NT2/D1 (cell line): Measurements from ENCODE around the gene METTL25B.

Experiments
- DNase-seq: peaks from one replicate; pipeline ENCODE4 v3.0.0-alpha.2; 2011; ENCODE audit warnings: low read depth, low spot score
- H3K27me3 ChIP-seq: 2 replicates; pipeline ENCODE4 v1.6.0; 2011; ENCODE audit warnings: mild to moderate bottlenecking; ENCODE audit not compliant: insufficient read length, insufficient read depth
- H3K36me3 ChIP-seq: 2 replicates; pipeline ENCODE4 v1.6.1; 2011; ENCODE audit warnings: mild to moderate bottlenecking, low read length, mixed read lengths; ENCODE audit not compliant: insufficient read depth, insufficient read length
- H3K4me1 ChIP-seq: 2 replicates; pipeline ENCODE4 v1.5.1; 2011; ENCODE audit not compliant: insufficient read depth, insufficient read length
- H3K4me3 ChIP-seq: 2 replicates; pipeline ENCODE4 v1.5.1; 2011; ENCODE audit warnings: low read depth; ENCODE audit not compliant: insufficient read length
- H3K9ac ChIP-seq: 2 replicates; pipeline ENCODE4 v1.6.0; 2011; ENCODE audit warnings: low read depth; ENCODE audit not compliant: insufficient read length
- H3K9me3 ChIP-seq: 2 replicates; pipeline ENCODE4 v1.5.1; 2011; ENCODE audit warnings: mild to moderate bottlenecking, low read length; ENCODE audit not compliant: insufficient read depth
- SUZ12 ChIP-seq: IDR thresholded peaks from 2 replicates; pipeline ENCODE4 v1.6.1; 2011; ENCODE audit not compliant: insufficient read length, insufficient read depth; ENCODE audit errors: extremely low read depth
- YY1 ChIP-seq: IDR thresholded peaks from 2 replicates; pipeline ENCODE4 v1.6.1; 2011; ENCODE audit not compliant: insufficient read length, insufficient read depth
- ZNF274 ChIP-seq: IDR thresholded peaks from 2 replicates; pipeline ENCODE4 v1.6.1; 2011; ENCODE audit warnings: mild to moderate bottlenecking, low read depth, low read length

Gene METTL25B

DNA sequence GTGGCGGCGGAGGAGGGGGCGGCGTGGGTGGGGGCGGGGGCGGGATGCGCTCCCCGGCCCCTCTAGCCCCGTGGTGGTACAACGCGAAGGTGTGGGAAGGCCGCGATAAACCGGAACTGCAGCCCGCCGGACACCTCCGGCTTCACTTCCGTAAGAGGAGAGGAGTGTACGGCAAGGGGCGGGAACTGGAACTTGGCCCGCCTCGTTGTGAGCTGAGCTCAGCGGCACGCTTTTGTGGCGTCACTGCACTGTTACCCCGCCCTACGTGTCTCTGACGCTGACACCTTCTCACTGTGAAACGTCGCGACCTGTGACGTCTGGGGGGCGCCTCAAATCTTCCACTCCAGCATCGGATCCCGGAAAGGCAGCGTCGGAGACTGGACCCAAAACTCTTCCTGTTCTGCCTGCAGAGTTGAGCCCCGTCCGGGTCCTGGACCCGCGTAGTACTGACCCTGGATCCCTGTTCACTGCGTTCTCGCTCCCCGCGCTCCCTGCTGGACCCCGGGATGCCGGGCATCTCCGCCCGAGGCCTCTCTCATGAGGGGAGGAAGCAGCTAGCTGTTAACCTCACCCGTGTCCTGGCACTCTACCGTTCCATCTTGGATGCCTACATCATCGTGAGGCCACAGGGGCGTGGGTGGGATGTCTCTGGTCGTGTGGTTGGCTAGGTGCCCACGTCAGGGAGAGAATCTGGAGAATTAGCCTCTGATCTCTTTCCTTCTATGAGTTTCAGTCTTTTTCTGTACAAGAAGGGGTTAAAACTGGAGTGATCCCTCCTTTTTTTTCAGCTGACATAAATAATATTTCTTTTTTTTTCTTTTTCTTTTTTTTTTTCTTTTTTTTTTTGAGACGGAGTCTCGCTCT is 562 bp downstream of the METTL25B start, which contains the start of gene ISG20L2:
Gene ISG20L2, minus strand, starts transcription at position 168 of the 864 bp plus-strand sequence. CDS start 1,114 bp downstream, outside the sequence.
- DNase-seq, result peak; percentile 98
- H3K36me3 ChIP-seq, result peaks cover 70% of the 10 kb centered on the region
- H3K9me3 ChIP-seq, result no peaks in the 10 kb centered on the region
- H3K27me3 ChIP-seq, result no peaks in the 10 kb centered on the region
- peak within 1 kb of the TSS; percentile 100 for H3K9ac ChIP-seq
- H3K4me1 ChIP-seq, result peaks cover 15% of the 10 kb centered on the region
- TF ChIP-seq SUZ12, result no peak
- no peak for TF ChIP-seq ZNF274
- TF ChIP-seq YY1, result no peak
- H3K4me3 ChIP-seq, result peak within 1 kb of the TSS; percentile 99

DNA sequence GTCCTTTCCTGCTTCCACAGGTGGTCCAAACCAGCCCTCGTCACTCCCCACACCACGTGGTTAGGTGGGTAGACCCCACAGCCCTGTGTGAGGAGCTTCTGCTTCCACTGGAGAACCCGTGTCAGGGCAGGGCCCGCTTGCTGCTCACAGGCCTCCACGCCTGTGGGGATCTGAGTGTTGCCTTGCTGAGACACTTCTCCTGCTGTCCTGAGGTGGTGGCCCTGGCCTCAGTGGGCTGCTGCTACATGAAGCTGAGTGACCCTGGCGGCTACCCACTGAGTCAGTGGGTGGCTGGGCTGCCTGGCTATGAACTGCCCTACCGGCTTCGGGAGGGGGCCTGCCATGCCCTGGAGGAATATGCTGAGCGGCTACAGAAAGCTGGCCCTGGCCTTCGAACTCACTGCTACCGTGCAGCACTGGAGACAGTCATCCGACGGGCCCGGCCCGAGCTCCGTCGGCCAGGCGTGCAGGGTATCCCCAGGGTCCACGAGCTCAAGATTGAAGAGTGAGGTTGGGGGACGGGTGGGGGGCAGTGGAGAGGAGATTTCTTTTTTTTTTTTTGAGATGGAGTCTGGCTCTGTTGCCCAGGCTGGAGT is 5.8 kb downstream of the METTL25B start:
- H3K9me3 ChIP-seq, result no peaks in the 10 kb centered on the region

DNA sequence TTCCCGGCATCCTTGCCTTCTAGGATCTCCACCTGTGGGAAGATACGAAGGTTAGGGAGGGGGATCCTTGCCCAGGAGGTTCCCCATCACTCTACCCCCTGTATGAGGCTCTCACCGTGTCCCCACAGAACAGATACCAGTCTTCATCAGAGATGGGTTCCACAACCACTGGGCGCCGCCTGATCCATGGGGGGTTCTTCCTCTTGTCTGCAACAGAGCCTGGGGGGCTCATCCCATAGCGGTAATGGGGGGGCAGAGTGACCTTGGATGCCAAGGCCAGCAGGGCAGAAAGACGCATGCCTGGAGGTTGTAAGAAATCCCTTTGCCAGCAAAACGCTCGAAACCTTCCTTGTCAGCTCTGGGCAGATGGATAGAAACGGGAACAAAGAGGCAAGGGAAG is 10.1 kb downstream of the METTL25B start:
- no peak for DNase-seq
- Histone ChIP-seq H3K36me3 (peaks cover 68% of the 10 kb centered on the region), H3K27me3 (no peaks in the 10 kb centered on the region), H3K9me3 (no peaks in the 10 kb centered on the region), H3K9ac (no peak overlapping the region), H3K4me3 (no peak overlapping the region), H3K4me1 (no peaks in the 10 kb centered on the region)
- TF ChIP-seq SUZ12 (no peak), YY1 (no peak), ZNF274 (no peak)

More for the DNA sequence above, 5.8 kb downstream of the METTL25B start:
- TF ChIP-seq SUZ12 (no peak), YY1 (no peak), ZNF274 (no peak)
- DNase-seq, result no peak
- Histone ChIP-seq H3K4me1 (no peaks in the 10 kb centered on the region), H3K9ac (no peak overlapping the region), H3K27me3 (no peaks in the 10 kb centered on the region), H3K4me3 (no peak overlapping the region), H3K36me3 (peaks cover 74% of the 10 kb centered on the region)

DNA sequence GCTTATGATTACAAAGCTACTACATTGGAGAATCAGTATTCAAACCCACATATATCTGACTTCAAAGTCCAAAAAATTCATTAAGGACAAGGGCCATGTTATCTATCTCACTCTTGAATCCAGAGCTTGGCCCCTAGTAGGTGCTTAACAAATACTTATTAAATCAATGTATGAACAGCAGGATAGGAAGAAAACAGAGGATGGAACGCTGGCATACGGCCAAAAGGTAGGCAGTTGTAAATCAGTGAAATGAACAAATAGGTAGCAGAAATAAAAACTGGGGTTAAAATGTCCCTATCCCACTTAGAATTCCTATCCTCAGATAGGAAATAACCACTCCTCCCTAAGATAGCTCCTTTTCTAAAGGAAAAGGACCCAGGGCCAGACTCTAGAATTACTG is 10.6 kb downstream of the METTL25B start:
- H3K9ac ChIP-seq, result no peak overlapping the region
- no peak for DNase-seq
- no peaks in the 10 kb centered on the region for H3K9me3 ChIP-seq
- no peak overlapping the region for H3K4me3 ChIP-seq
- TF ChIP-seq ZNF274 (no peak), SUZ12 (no peak), YY1 (no peak)
- H3K36me3 ChIP-seq, result peaks cover 68% of the 10 kb centered on the region
- no peaks in the 10 kb centered on the region for H3K4me1 ChIP-seq
- no peaks in the 10 kb centered on the region for H3K27me3 ChIP-seq

DNA sequence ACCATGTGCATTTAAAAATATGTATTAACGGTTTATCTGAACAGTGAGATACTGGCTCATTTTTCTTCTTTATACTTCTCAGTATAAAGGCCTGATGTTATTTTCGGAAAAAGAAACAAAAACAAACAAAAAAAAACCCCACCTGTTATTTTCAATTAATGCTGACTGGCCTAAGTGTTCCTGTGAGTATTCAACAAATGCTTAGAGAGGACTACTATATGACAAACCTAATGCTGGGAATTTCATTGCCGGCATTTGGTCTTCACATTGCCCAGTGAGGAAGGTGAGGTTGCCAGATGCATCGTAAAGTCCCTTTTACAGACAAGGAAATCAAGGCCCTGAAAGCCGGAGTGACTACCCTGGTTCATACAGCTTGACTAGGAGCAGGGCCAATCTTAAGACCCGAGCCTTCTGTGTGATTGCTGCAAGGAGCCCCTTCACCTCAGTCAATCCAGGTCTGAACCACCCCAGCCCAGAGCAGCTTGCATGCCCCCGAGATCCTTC is 12.0 kb downstream of the METTL25B start:
- Histone ChIP-seq H3K36me3 (peaks cover 75% of the 10 kb centered on the region), H3K9me3 (no peaks in the 10 kb centered on the region), H3K4me3 (peak overlapping the region; percentile 97), H3K27me3 (no peaks in the 10 kb centered on the region), H3K4me1 (peaks cover 5% of the 10 kb centered on the region), H3K9ac (peak overlapping the region; percentile 99)
- no peak for TF ChIP-seq SUZ12
- TF ChIP-seq ZNF274, result no peak
- TF ChIP-seq YY1, result no peak
- DNase-seq, result no peak

DNA sequence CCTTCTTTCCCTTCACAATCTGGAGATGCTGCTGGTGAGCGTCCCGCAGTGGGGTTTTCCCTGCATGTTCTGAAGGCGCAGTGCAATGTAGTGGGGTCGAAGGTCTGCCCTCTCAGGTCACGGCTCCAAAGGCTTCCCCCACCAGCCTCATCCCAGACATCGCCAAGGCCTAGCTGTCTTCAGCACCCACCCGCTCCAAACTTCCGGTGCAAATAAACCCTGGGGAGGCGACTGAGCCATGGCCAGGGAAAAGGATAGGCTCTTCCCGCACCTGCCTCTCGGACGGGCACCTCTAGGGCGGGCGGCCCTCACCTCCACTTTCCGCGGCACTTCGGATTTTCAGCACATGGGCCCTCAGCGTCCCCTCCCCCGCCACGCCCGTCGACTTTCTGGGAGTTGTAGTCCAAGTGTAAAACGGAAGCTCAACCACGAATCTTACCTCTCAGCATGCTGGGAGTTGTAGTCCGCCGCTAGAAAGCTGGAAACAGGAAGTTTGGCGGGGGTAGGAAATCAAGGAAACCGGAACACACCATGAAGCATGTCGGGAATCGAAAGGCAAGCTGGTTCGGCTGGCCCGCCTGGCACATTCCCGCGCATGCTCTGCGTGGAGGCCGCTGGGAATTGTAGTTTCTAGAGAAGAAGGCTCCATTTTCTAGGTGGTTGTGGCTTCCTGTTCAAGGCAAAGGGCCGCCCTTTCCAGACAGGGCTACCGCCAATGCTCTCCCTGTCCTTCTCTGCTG is 12.6 kb downstream of the METTL25B start, which contains the start of gene MRPL24:
Gene MRPL24, minus strand, starts transcription at position 348 of the 740 bp plus-strand sequence. CDS start 2,384 bp downstream, outside the sequence.
- peak within 1 kb of the TSS; percentile 97 for H3K4me3 ChIP-seq
- peak within 1 kb of the TSS; percentile 99 for H3K9ac ChIP-seq
- peak; percentile 100 for DNase-seq
- H3K27me3 ChIP-seq, result no peaks in the 10 kb centered on the region
- H3K4me1 ChIP-seq, result peaks cover 11% of the 10 kb centered on the region
- TF ChIP-seq YY1 (peak; percentile 74), ZNF274 (no peak)
- H3K36me3 ChIP-seq, result peaks cover 76% of the 10 kb centered on the region
- no peaks in the 10 kb centered on the region for H3K9me3 ChIP-seq
